ENCODE results near the gene ZNF805.

DNA sequence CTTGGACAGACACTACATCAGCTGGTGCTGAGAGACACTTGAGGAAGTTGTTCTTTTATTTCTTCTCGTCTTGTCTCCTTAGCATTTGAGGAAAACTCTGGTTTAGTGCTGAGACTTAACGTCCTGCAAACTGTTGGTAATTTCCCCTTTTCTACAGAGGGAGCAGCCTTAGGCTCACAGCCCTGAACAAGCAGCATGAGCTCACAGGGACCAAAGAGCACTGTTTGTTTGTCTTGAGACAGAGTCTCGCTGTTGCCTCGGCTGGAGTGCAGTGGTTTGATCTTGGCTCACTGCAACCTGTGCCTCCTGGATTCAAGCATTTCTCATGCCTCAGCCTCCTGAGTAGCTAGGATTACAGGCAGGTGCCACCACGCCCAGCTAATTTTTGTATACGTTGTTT, 5.5 kb downstream of the ZNF805 start:
- no peak for TF ChIP-seq POLR2A (IDR thresholded peaks at IDR 0.05)
- TF ChIP-seq, protein P1, sequence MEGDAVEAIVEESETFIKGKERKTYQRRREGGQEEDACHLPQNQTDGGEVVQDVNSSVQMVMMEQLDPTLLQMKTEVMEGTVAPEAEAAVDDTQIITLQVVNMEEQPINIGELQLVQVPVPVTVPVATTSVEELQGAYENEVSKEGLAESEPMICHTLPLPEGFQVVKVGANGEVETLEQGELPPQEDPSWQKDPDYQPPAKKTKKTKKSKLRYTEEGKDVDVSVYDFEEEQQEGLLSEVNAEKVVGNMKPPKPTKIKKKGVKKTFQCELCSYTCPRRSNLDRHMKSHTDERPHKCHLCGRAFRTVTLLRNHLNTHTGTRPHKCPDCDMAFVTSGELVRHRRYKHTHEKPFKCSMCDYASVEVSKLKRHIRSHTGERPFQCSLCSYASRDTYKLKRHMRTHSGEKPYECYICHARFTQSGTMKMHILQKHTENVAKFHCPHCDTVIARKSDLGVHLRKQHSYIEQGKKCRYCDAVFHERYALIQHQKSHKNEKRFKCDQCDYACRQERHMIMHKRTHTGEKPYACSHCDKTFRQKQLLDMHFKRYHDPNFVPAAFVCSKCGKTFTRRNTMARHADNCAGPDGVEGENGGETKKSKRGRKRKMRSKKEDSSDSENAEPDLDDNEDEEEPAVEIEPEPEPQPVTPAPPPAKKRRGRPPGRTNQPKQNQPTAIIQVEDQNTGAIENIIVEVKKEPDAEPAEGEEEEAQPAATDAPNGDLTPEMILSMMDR (IDR thresholded peaks at IDR 0.05), result no peak
